K562 (cell line): Measurements from ENCODE around the gene CACNA1C. TPM values are rescaled to one million over a fixed set of nuclear protein-coding genes. Genes with fewer than 3 reads are reported as not detected.

ENCODE experiments used
- ATAC-seq: fragments of 200-7000 bp; cut with Tn5 transposase; 3 replicates; pipeline ENCODE4 v1.9.1; 2020; ENCODE audit warnings: moderate library complexity
- BruUV-seq: library from RNA; stranded (reverse); fragments of 400-500 nt; replicated peaks from 2 replicates; lab custom pipeline; 2021; lab: Mats Ljungman, UMichigan
- CTCF ChIA-PET: fragments of 300-600 bp; formaldehyde crosslinking; extraction: SDS; loops from one replicate; lab custom pipeline; 2021; ENCODE audit warnings: low intra/inter-chr PET ratio; lab: Yijun Ruan, JAX
- POLR2A ChIA-PET: fragments of 300-600, 350-650 bp; sonication (Branson Sonifier 250); formaldehyde crosslinking; extraction: SDS; loops from one replicate; lab custom pipeline; 2021; ENCODE audit warnings: antibody characterized with exemption, inconsistent platforms; lab: Yijun Ruan, JAX
- DNase-seq, 4 experiments: peaks; one replicate each; pipeline versions ENCODE4 v3.0.0 to v3.0.0-alpha.2; 2011 to 2018; ENCODE audit warnings: low spot score in 3 of 4, mixed read lengths in 3 of 4; ENCODE audit errors: extremely low read depth in 1 of 4
- FAIRE-seq: peaks from 2 replicates; lab custom pipeline; 2011; peaks lifted over from hg19 to GRCh38; lab: Jason Lieb, UNC
- H2AFZ ChIP-seq: 2 replicates; pipeline ENCODE4 v1.6.0; 2011; ENCODE audit warnings: low read depth, low read length, control low read depth, inconsistent platforms
- H3K27ac ChIP-seq: fragments of 200-600 bp; 3 replicates; pipeline ENCODE4 v1.8.0; 2011; ENCODE audit warnings: low read depth, mild to moderate bottlenecking, control low read depth, inconsistent platforms, low read length, moderate library complexity, mixed read lengths; ENCODE audit errors: extremely low read depth
- H3K27me3 ChIP-seq, 2 experiments: fragments of 300-600 bp in 1 of 2; 2 replicates in 1 of 2; 3 replicates in 1 of 2; pipeline versions ENCODE4 v1.6.0 to v1.8.0; 2011; ENCODE audit warnings: inconsistent platforms in 2 of 2, low read length in 2 of 2, mild to moderate bottlenecking in 1 of 2, mixed read lengths in 1 of 2, moderate library complexity in 1 of 2; ENCODE audit not compliant: control insufficient read depth in 2 of 2, insufficient read depth in 2 of 2
- H3K36me3 ChIP-seq: fragments of 300-600 bp; 3 replicates; pipeline ENCODE4 v1.8.0; 2011; ENCODE audit warnings: mild to moderate bottlenecking, low read length, inconsistent platforms; ENCODE audit not compliant: control insufficient read depth, insufficient read depth
- H3K4me1 ChIP-seq, 2 experiments: fragments of 200-600 bp in 1 of 2; replicated peaks in 1 of 2; 2 replicates in 1 of 2; 3 replicates in 1 of 2; pipeline versions ENCODE4 v1.5.1 to v1.8.0; 2011; ENCODE audit warnings: inconsistent platforms in 2 of 2, low read length in 2 of 2, mild to moderate bottlenecking in 1 of 2, mixed read lengths in 1 of 2, moderate library complexity in 1 of 2; ENCODE audit not compliant: control insufficient read depth in 2 of 2, insufficient read depth in 2 of 2
- H3K4me2 ChIP-seq: 2 replicates; pipeline ENCODE4 v1.6.1; 2011; ENCODE audit warnings: low read length, control low read depth, inconsistent platforms, mixed read lengths; ENCODE audit not compliant: insufficient read depth
- H3K4me3 ChIP-seq: fragments of 200-600 bp; sonication (generic), shearing (Covaris generic); 2 replicates; pipeline ENCODE4 v1.5.1; 2016; ENCODE audit warnings: control low read depth, inconsistent platforms
- H3K79me2 ChIP-seq: fragments of 200-600 bp; 3 replicates; pipeline ENCODE4 v1.8.0; 2011; ENCODE audit warnings: low read length, inconsistent platforms; ENCODE audit not compliant: control insufficient read depth, insufficient read depth
- H3K9ac ChIP-seq, 2 experiments: 2 replicates each; pipeline versions ENCODE4 v1.6.0 to v1.6.1; 2011; ENCODE audit warnings: low read depth in 2 of 2, low read length in 2 of 2, control low read depth in 1 of 2, inconsistent platforms in 1 of 2, mild to moderate bottlenecking in 1 of 2, mixed read lengths in 1 of 2; ENCODE audit not compliant: insufficient read depth in 1 of 2
- H3K9me1 ChIP-seq: one replicate; pipeline ENCODE4 v1.6.0; 2011; ENCODE audit warnings: inconsistent platforms, mild to moderate bottlenecking, low read length, moderate library complexity; ENCODE audit not compliant: control insufficient read depth, insufficient read depth
- H3K9me3 ChIP-seq: replicated peaks from 2 replicates; pipeline ENCODE4 v1.5.1; 2011; ENCODE audit warnings: low read depth, low read length, inconsistent platforms; ENCODE audit not compliant: control insufficient read depth, insufficient read depth
- H4K20me1 ChIP-seq: replicated peaks from 2 replicates; pipeline ENCODE4 v1.6.1; 2011; ENCODE audit warnings: low read length, inconsistent platforms, mixed read lengths; ENCODE audit not compliant: control insufficient read depth, insufficient read depth
- ATF6 ChIP-seq: sonication (generic); formaldehyde crosslinking; IDR thresholded peaks from 2 replicates; pipeline ENCODE4 v1.4.0; 2020; ENCODE audit warnings: mild to moderate bottlenecking, missing genetic modification reagents
- BMI1 ChIP-seq: fragments of 150-350 bp; IDR thresholded peaks from 2 replicates; pipeline ENCODE4 v1.6.1; 2014; ENCODE audit warnings: low read length
- CTCF ChIP-seq, 3 experiments: IDR thresholded peaks in 2 of 3; conservative IDR thresholded peaks in 1 of 3; 2 replicates each; pipeline ENCODE4 v1.5.1; 2011 to 2012; ENCODE audit warnings: low read length in 3 of 3, mild to moderate bottlenecking in 3 of 3, control low read depth in 2 of 3, improper control_type of control experiment in 1 of 3, inconsistent platforms in 1 of 3, low read depth in 1 of 3, mixed read lengths in 1 of 3, moderate library complexity in 1 of 3; ENCODE audit not compliant: insufficient read depth in 2 of 3
- CUX1 ChIP-seq: fragments of 200-800 bp; sonication (Bioruptor generic); IDR thresholded peaks from 2 replicates; pipeline ENCODE4 v1.6.1; 2016; ENCODE audit warnings: missing genetic modification characterization, missing compliant biosample characterization
- FIP1L1 ChIP-seq: fragments of 200-400 bp; formaldehyde crosslinking; IDR thresholded peaks from 2 replicates; pipeline ENCODE4 v1.6.1; 2018; ENCODE audit warnings: mild to moderate bottlenecking, low read depth, low read length; ENCODE audit not compliant: poor library complexity, severe bottlenecking
- HOXB6 ChIP-seq: fragments of 250-450 bp; sonication (Bioruptor Pico); IDR thresholded peaks from 2 replicates; pipeline ENCODE4 v1.5.1; 2022; ENCODE audit warnings: mild to moderate bottlenecking, borderline replicate concordance
- PPARD ChIP-seq: fragments of 250-450 bp; sonication (Bioruptor Pico); IDR thresholded peaks from 2 replicates; pipeline ENCODE4 v1.8.0; 2022; ENCODE audit warnings: inconsistent platforms, mild to moderate bottlenecking, moderate library complexity
- PTBP1 ChIP-seq: fragments of 200-400 bp; formaldehyde crosslinking; IDR thresholded peaks from 2 replicates; pipeline ENCODE4 v1.6.1; 2017; ENCODE audit warnings: low read depth, low read length
- PURB ChIP-seq: sonication (generic); formaldehyde crosslinking; IDR thresholded peaks from 2 replicates; pipeline ENCODE4 v1.9.0; 2021; ENCODE audit warnings: low read depth, mild to moderate bottlenecking, missing genetic modification reagents
- SIRT6 ChIP-seq: IDR thresholded peaks from one replicate; pipeline ENCODE4 v1.6.1; 2012; ENCODE audit warnings: low read depth, mild to moderate bottlenecking, control low read depth, inconsistent platforms, low read length, moderate library complexity
- TFAP4 ChIP-seq: sonication (generic); formaldehyde crosslinking; IDR thresholded peaks from 2 replicates; pipeline ENCODE4 v1.8.0; 2022; ENCODE audit warnings: missing genetic modification reagents, mild to moderate bottlenecking, moderate library complexity, borderline replicate concordance
- ZBTB1 ChIP-seq: sonication (generic); formaldehyde crosslinking; IDR thresholded peaks from 2 replicates; pipeline ENCODE4 v1.8.1; 2023; ENCODE audit warnings: missing genetic modification reagents, low read depth, mild to moderate bottlenecking, borderline replicate concordance
- ZNF174 ChIP-seq: fragments of 250-450 bp; sonication (Bioruptor Pico); IDR thresholded peaks from 2 replicates; pipeline ENCODE4 v1.4.0; 2020; ENCODE audit warnings: mild to moderate bottlenecking
- WGBS: fragments of 100-300 bp; shearing (Covaris generic); methylation state at CpG from one replicate; pipeline ENCODE4 v1.1.6; 2016; ENCODE audit warnings: low coverage, mixed read lengths; ENCODE audit not compliant: insufficient coverage; ENCODE audit errors: missing lambda C conversion rate; 5-methylcytosine and 5-hydroxymethylcytosine counted together
- in situ Hi-C: fragments of 300-500 bp; cut with MboI; formaldehyde crosslinking; loops from 4 replicates; pipeline ENCODE4 v1.15.0; 2018; ENCODE audit warnings: inconsistent platforms, mixed read lengths
- intact Hi-C: fragments of 100-400 bp; cut with micrococcal nuclease; formaldehyde crosslinking; loops from 2 replicates; pipeline ENCODE4 v1.14.2; 2022
- polyA plus RNA-seq, 8 experiments: library from polyadenylated mRNA; depleted of rRNA in 4 of 8; stranded (reverse) in 5 of 8; unstranded in 3 of 8; fragments of >200 nt; fragmentation: Nextera tagmentation in 2 of 8; fragmentation: Illumina TruSeq in 1 of 8; extraction: Ambion mirVana in 2 of 8; extraction: Trizol in 1 of 8; gene quantifications; 2 replicates each; pipeline versions ENCODE4 v1.2.1 to v1.2.3, GENCODE V29; 2011 to 2014; ENCODE audit warnings: inconsistent platforms in 1 of 8, missing spikeins in 1 of 8
- total RNA-seq, 7 experiments: library from RNA; depleted of rRNA in 6 of 7; stranded (reverse); fragments of >200 nt in 6 of 7; fragmentation: Illumina TruSeq in 2 of 7; extraction: Trizol in 2 of 7; gene quantifications; 2 replicates each; pipeline versions ENCODE4 v1.2.1 to v1.2.3, GENCODE V29; 2011 to 2021; ENCODE audit warnings: low replicate concordance in 1 of 7

Gene CACNA1C
- total and polyA plus RNA-seq, 9 of the 15 experiments (the other 6 are each of a cell fraction or from before 2014, with no cell fraction given), result not detected

- WGBS, result 0% methylated on average over 5 of the region's 7 CpGs
- BruUV-seq, result no TSS peak
- TF ChIP-seq CTCF (IDR thresholded peaks at IDR 0.05 in 2 of 3, conservative IDR thresholded peaks at IDR 0.05 in 1 of 3; ENCODE audit: insufficient read depth in 2 of 3, low read depth in 1 of 3, low read length in 3 of 3), result no peak
- no peak for TF ChIP-seq SIRT6
- TF ChIP-seq PPARD (CRISPR knock-in tag), result no peak
- TF ChIP-seq FIP1L1, result no peak
- no peak for TF ChIP-seq PURB (CRISPR knock-in tag)
- TF ChIP-seq CUX1 (CRISPR knock-in tag), result no peak
- TF ChIP-seq ATF6 (CRISPR knock-in tag), result no peak
- no peak for TF ChIP-seq BMI1
- TF ChIP-seq HOXB6 (CRISPR knock-in tag), result no peak
- TF ChIP-seq ZNF174, result no peak
- TF ChIP-seq ZBTB1 (CRISPR knock-in tag), result no peak
- TF ChIP-seq TFAP4, result no peak
- no peak for TF ChIP-seq PTBP1
These were observed 59.6 kb downstream of the CACNA1C start for GRCh38 chr12:2112401-2112800.

More at GRCh38 chr12:2112401-2112800, 59.6 kb downstream of the CACNA1C start:
- Histone ChIP-seq H3K36me3 (no peaks in the 10 kb centered on the region), H3K27ac (no peak overlapping the region), H4K20me1 (0 out of 2 replicates have a peak, but pooled peaks cover 2% of the 10 kb centered on the region), H3K27me3 (peaks cover 5 to 29% of the 10 kb centered on the region in 2 experiments; a peak in 4 of 5 replicates), H2AFZ (no peak overlapping the region), H3K4me2 (no peak overlapping the region), H3K4me1 (no peaks in the 10 kb centered on the region), H3K4me3 (no peak overlapping the region), H3K9me3 (no peaks in the 10 kb centered on the region), H3K9ac (no peak overlapping the region), H3K9me1 (no peaks in the 10 kb centered on the region), H3K79me2 (no peaks in the 10 kb centered on the region)
- ATAC-seq (no peak), FAIRE-seq (no peak), DNase-seq (no peak)
- ChIA-PET CTCF (no interaction called here), POLR2A (no interaction called here)
- in situ Hi-C loops (no loop called here), intact Hi-C loops (no loop called here)
